ENCODE data around the gene UBASH3A.

UBASH3A gene

DNA sequence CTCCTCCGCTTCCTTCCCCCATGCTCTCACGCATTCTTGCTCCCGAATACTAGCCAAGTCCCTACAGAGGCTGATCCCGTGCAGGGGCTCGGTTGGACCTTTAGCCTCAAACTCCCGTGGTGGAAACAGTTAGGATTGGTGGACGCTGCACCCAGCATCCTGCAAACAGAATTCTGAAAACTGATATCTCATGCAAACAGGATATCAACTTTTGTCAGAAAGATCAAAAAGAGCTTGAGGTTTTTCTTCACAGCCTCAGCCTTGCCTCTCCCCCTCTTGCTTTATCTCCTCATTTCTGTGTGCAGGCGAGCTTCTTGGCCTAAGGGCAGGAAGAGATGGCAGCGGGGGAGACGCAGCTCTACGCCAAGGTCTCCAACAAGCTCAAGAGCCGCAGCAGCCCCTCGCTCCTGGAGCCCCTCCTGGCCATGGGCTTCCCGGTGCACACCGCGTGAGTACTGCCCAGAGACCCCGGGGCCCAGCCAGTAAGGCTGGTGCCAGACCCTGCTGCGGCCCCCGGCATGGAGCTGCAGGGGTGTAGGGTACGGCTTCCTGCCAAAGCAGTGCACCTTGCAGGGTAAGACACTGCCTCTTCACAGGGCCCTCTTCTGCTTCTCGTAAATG is at the start of gene UBASH3A:
TSS of gene UBASH3A (plus strand) at position 292 of the 621 bp plus-strand sequence. CDS start at position 336, 44 bp downstream.
- no peak for DNase-seq

DNA sequence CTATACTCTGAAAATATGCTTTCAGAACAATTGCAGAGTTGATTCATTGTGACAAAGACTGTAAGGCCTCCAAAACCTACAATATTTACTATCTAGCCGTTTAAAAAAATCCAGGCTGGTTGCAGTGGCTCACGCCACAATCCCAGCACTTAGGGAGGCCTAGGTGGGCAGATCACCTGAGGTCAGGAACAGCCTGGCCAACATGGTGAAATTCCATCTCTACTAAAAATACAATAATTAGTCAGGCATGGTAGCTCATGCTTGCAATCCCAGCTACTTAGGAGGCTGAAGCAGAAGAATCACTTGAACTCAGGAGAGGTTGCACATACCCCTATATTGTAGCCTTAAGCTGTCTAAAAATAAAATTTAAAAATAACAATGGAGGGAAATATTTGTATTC is 47.7 kb upstream of the UBASH3A start:
- DNase-seq = no peak

DNA sequence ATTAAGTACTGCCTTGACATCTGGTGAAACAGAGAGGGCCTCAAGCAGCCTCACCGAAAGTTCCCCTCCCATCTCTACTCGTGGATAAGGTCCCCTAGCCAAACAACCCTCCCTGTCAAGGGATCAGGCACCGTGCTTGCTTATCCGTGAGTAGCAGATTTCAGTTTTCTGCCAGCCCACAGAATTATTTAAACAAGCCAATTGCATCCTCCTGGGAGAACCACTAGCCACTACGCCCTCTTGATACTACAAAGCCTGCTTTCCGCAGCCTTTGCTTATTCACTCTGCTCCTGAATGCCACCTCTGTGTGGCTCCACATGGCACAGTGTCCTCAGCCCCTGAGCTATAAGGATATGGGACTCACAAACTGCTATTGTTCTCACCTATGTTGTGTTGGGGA is 47.1 kb upstream of the UBASH3A start:
- no peak for DNase-seq

GRCh38 chr21:42357307-42357706 is 46.4 kb upstream of the UBASH3A start:
- DNase-seq = no peak

GRCh38 chr21:42358261-42358660 is 45.4 kb upstream of the UBASH3A start:
- DNase-seq = no peak

DNA sequence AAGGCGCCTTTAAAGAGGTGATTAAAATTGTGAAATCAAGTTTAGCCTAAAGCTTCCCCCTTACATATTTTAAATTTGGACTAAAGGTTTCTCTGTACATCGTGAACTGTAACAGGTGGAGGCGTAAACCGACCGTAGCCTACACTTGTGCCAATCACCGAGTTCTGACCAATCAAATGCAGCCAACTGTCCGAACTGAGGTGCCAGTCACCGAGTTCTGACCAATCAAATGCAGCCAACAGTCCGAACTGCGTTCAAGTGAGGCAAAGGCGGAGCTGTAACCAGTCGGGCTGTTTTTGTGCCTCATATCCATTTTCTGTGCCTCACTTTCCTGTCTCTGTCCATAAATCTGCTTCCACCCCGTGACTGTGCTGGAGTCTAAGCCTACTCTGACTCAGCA is 44.8 kb upstream of the UBASH3A start:
- no peak for DNase-seq

- no peak for DNase-seq
Observed at GRCh38 chr21:42360317-42360716, 43.4 kb upstream of the UBASH3A start.

DNA sequence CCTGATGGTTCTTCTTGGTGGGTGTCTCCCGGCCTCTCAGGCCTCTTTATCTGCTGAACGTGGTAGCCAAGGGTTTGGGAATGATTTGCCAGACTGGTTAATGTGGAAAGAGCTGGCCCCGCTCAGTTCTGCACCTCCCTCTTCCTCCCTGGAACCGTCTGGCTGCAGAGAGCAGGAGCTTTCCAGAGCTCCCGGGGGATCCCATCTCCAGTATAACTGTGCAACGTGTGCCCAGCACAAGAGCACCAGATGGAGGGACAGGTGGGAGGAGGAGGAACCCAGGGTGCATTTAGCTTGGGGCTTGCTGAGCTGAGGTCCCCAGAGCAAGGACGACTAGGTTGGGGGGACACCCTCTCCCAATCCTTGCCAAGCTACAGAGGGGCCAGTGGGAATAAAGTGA is 42.4 kb upstream of the UBASH3A start:
- DNase-seq = no peak

- no peak for DNase-seq
Observed at GRCh38 chr21:42362198-42362597, 41.5 kb upstream of the UBASH3A start.

DNA sequence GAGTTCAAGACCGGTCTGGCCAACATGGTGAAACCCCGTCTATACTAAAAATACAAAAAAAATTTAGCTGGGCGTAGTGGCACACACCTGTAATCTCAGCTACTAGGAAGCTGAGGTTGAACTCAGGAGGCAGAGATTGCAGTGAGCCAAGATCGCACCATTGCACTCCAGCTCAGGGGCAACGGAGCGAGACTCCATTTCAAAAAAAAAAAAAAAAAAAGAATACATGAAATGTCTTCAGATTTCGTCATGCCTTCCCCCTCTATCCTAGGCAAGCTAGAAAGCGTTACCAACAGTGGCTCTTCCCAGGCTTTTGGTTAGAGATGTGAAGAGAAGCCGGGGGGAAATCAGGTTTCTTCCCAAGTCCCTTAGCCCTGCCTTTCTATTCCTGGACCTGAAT is 41.0 kb upstream of the UBASH3A start:
- no peak for DNase-seq

- no peak for DNase-seq
Observed at GRCh38 chr21:42363312-42363711, 40.4 kb upstream of the UBASH3A start.

- DNase-seq = no peak
Observed at GRCh38 chr21:42364304-42364865, 39.3 kb upstream of the UBASH3A start.

DNA sequence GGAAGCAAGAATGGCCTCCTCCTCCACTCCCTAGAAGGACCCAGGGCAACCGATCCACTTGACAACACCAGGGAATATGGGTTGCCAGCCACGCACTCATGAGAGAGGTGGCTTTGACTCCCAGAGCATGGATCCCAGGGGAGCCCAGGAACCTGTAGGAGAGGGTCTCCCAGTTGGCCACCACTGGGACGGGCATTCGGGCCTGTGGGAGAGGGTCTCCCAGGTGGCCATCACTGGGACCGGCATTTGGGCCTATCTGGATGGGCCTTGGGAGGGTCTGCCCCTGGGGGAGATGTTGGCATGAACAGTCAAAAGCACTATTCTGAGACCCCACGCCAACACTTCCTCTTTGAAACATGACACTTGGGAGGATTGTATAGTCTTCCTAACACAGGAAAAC is 37.9 kb upstream of the UBASH3A start:
- DNase-seq = no peak

- DNase-seq = no peak
Observed at GRCh38 chr21:42366292-42367010, 37.3 kb upstream of the UBASH3A start, which contains the start of gene TFF1. TSS of gene TFF1 (minus strand) at chr21:42366535. CDS start at chr21:42366495, 40 bp downstream.

DNA sequence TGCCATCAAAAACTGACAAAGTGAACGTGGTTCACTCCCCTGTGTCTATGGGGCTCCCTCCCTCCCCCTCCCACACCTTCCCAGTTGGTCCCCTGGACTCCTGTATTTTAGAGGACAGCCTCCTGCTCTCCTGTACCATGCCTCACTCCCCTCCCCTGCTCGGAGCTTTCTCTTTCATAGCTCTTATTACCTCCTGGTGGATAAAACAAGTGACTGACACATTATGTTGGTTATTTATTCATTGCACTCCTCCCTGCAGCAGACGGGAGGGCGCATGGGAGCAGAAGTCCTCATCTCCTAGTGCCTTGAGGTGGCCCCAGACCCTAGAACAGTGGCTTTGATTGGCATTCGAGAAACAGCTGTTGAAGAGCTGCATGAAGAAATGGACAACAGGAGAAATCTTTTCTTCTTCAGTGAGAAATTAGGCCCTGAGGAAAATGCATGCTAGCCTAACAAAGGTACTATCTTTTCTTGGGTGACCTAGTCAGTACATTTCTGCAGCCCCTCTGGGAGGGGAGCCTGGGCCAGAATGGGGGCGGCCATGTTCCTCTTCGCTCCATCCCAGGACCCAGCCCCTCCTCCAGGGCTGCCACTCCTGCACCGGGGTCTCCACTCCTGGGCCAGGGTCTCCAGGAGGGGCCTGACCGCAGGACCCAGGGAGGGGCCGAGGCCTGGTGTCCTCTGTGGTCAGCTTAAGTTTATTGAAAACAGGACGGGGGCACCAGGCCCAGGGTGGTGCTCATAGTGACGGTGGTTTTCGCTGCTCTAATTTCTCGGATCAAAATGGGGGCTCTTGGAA is 36.1 kb upstream of the UBASH3A start:
- DNase-seq = no peak

- no peak for DNase-seq
Observed at GRCh38 chr21:42369821-42370220, 33.9 kb upstream of the UBASH3A start.

GRCh38 chr21:42370894-42371654 is 32.6 kb upstream of the UBASH3A start:
- DNase-seq = no peak

GRCh38 chr21:42373196-42373907 is 30.4 kb upstream of the UBASH3A start:
- DNase-seq = no peak

- no peak for DNase-seq
Observed at GRCh38 chr21:42373908-42374455, 29.7 kb upstream of the UBASH3A start.

DNA sequence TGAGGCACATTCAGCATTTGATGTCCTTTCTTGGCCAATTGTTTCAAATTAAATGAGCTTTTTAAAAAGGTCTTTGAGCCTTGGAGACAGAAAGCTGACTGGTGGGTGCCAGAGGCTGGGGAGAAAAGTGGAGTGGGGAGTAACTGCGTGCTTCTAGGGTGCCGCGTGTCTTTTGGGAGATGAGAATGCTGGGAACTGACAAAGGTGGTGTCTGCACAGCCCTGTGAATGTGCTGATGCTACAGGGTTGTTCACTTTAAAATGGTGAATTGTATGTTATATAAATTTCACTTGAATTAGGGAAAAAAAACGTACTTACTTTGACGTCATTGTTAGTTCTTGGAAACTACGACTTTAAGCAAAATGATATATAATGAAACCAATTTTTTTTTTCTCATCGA is 29.2 kb upstream of the UBASH3A start:
- no peak for DNase-seq

- no peak for DNase-seq
Observed at GRCh38 chr21:42374864-42375499, 28.7 kb upstream of the UBASH3A start.

Data from fibroblast of upper back skin (primary cell).